NCI-H2196 (cell line): ENCODE results near the gene CPB2.

Experiments
- DNase-seq: peaks from one replicate; lab custom pipeline; 2025; ENCODE audit not compliant: unreplicated experiment; lab: John Stamatoyannopoulos, UW

Gene CPB2

DNA sequence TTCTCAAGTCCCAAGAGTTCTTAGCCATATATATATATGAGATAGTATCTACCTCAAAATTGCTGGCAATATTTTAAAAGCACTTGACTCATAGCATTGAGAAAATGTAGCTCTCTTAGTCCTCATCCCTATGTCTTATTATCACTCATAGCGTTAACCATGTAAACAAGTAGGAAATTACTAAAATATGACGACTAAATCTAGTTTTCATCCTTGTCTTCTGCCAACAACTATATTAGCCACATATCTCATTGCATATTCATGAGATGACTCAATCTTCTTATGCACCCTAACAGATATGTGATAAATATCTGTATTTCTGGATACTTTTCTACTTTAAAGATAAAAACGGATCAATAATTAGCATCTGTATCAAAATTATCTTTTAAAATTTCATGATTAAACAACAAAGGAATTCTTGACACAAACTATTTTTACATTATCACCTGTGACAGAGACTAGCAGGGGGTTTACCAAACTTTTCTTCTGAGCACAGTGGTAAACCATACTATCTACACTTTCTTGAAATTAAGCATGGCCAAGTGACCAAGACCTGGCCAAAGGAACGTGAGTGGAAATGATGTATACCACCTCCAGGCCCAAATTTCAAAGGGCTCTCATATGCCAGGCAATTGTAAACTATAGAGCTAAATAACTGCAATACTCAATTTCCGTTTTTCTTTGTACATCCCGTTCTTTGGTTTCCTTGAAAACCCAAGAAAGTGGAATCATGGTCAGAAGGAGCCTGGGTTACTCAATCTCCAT lies 98.0 kb downstream of the CPB2 start:
- DNase-seq = no peak

DNA sequence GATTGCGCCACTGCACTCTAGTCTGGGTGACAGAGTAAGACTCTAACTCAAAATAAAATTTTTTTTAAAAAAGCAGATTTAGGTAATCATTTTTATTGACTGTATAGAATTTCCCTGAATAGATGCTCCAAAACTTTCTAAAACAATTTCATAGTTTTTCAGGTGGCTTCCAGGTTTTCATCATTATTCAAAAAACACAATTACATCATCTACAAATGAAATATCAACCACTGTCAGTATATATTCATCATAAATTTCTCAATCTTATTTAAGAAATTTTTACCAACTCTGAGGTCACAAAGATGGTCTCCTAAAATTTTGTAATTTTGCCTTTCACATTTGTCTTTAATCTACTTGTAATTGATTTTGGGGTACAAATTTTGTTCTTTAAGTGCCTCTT lies 100.3 kb downstream of the CPB2 start:
- DNase-seq = no peak
